Chondrocyte (in vitro differentiated cells): ENCODE data around the gene OR2H1. TPM values are rescaled to one million over a fixed set of nuclear protein-coding genes. Genes with fewer than 3 reads are reported as not detected.

Source experiments
- DNase-seq: peaks from one replicate; pipeline ENCODE4 v3.0.0; 2021; ENCODE audit warnings: mixed read lengths, low spot score
- H3K27ac Mint-ChIP-seq: one replicate; pipeline ENCODE4 v1.8.0; 2021; ENCODE audit warnings: mild to moderate bottlenecking, moderate library complexity, mixed read lengths; ENCODE audit not compliant: unreplicated experiment
- H3K27me3 Mint-ChIP-seq: 2 replicates; pipeline ENCODE4 v1.8.0; 2021; ENCODE audit warnings: low read depth, mixed read lengths
- H3K36me3 Mint-ChIP-seq: 2 replicates; pipeline ENCODE4 v1.8.0; 2021; ENCODE audit warnings: low read depth, mixed read lengths
- H3K4me1 Mint-ChIP-seq: 2 replicates; pipeline ENCODE4 v1.8.0; 2021; ENCODE audit warnings: low read depth, mild to moderate bottlenecking, mixed read lengths
- H3K4me3 Mint-ChIP-seq: one replicate; pipeline ENCODE4 v1.8.0; 2021; ENCODE audit warnings: mild to moderate bottlenecking, moderate library complexity, mixed read lengths; ENCODE audit not compliant: unreplicated experiment
- H3K9me3 Mint-ChIP-seq: 2 replicates; pipeline ENCODE4 v1.8.0; 2021; ENCODE audit warnings: low read depth, mixed read lengths
- total RNA-seq: library from RNA; stranded (reverse); gene quantifications from 3 replicates; pipeline ENCODE4 v1.2.1, GENCODE V29; 2021
- TF ChIP-seq, protein P1 (sequence below): fragments of 200-600 bp; sonication (generic); IDR thresholded peaks from 2 replicates; pipeline ENCODE4 v1.5.0; 2021; ENCODE audit warnings: antibody characterized with exemption, mild to moderate bottlenecking, moderate library complexity

OR2H1 gene
- total RNA-seq, 1 donor from 2014 or later, result not detected

- no peaks in the 10 kb centered on the region for H3K27me3 Mint-ChIP-seq
- no peak within 1 kb of the TSS for H3K4me3 Mint-ChIP-seq
- TF ChIP-seq, protein P1, sequence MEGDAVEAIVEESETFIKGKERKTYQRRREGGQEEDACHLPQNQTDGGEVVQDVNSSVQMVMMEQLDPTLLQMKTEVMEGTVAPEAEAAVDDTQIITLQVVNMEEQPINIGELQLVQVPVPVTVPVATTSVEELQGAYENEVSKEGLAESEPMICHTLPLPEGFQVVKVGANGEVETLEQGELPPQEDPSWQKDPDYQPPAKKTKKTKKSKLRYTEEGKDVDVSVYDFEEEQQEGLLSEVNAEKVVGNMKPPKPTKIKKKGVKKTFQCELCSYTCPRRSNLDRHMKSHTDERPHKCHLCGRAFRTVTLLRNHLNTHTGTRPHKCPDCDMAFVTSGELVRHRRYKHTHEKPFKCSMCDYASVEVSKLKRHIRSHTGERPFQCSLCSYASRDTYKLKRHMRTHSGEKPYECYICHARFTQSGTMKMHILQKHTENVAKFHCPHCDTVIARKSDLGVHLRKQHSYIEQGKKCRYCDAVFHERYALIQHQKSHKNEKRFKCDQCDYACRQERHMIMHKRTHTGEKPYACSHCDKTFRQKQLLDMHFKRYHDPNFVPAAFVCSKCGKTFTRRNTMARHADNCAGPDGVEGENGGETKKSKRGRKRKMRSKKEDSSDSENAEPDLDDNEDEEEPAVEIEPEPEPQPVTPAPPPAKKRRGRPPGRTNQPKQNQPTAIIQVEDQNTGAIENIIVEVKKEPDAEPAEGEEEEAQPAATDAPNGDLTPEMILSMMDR, result no peak
- H3K27ac Mint-ChIP-seq, result no peak within 1 kb of the TSS
- H3K4me1 Mint-ChIP-seq, result peaks cover 12% of the 10 kb centered on the region
- no peaks in the 10 kb centered on the region for H3K36me3 Mint-ChIP-seq
- H3K9me3 Mint-ChIP-seq, result peaks cover under 1% of the 10 kb centered on the region
- no peak for DNase-seq
These were observed 30.7 kb downstream of the OR2H1 start, which contains the start of gene MAS1L for GRCh38 chr6:29487660-29488059. Gene MAS1L (minus strand): TSS chr6:29487956. CDS start chr6:29487902, 54 bp downstream.

GRCh38 chr6:29488874-29489273 is 31.9 kb downstream of the OR2H1 start:
- no peak overlapping the region for H3K4me3 Mint-ChIP-seq
- no peak for DNase-seq
- no peaks in the 10 kb centered on the region for H3K36me3 Mint-ChIP-seq
- no peaks in the 10 kb centered on the region for H3K9me3 Mint-ChIP-seq
- TF ChIP-seq, protein P1, result no peak
- peaks cover 2% of the 10 kb centered on the region for H3K27me3 Mint-ChIP-seq
- H3K27ac Mint-ChIP-seq, result no peak overlapping the region
- peaks cover 2% of the 10 kb centered on the region for H3K4me1 Mint-ChIP-seq

DNA sequence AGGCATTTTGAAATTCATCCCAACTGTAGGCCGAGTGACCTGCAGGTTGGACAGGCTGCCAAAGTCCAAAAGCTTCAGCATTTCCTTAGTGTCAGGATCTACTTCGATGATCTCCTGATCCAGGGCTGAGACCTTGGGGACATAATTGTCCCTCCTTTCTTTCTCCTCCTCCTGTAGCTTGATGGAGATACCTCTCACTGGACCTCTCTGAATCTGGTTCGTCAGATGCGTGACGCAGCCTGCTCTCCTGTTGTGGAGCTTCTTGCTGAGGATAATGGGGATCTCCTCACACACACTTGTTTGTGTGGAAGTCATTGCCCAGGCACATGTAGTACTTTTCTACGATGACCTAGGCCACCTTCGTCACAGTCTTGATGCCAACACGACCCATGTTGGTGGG is 32.3 kb downstream of the OR2H1 start:
- Mint-ChIP-seq H3K4me1 (no peaks in the 10 kb centered on the region), H3K27ac (no peak overlapping the region), H3K27me3 (peaks cover 2% of the 10 kb centered on the region), H3K9me3 (no peaks in the 10 kb centered on the region), H3K4me3 (no peak overlapping the region), H3K36me3 (no peaks in the 10 kb centered on the region)
- DNase-seq, result no peak
- TF ChIP-seq, protein P1, result no peak

- Mint-ChIP-seq H3K27me3 (peaks cover 7% of the 10 kb centered on the region), H3K4me3 (no peak overlapping the region), H3K36me3 (no peaks in the 10 kb centered on the region), H3K27ac (no peak overlapping the region), H3K9me3 (no peaks in the 10 kb centered on the region), H3K4me1 (no peaks in the 10 kb centered on the region)
- TF ChIP-seq, protein P1, result no peak
- DNase-seq, result no peak
These were observed 33.1 kb downstream of the OR2H1 start for GRCh38 chr6:29490055-29490454.

GRCh38 chr6:29490552-29490951 is 33.6 kb downstream of the OR2H1 start:
- Mint-ChIP-seq H3K27ac (no peak overlapping the region), H3K27me3 (peaks cover 8% of the 10 kb centered on the region), H3K4me3 (no peak overlapping the region), H3K9me3 (no peaks in the 10 kb centered on the region), H3K4me1 (no peaks in the 10 kb centered on the region), H3K36me3 (no peaks in the 10 kb centered on the region)
- TF ChIP-seq, protein P1, result no peak
- DNase-seq, result no peak
